ENCODE data around the gene IRX4.
A peak's percentile ranks its signal among the peaks of the same experiment; 100 is the strongest.
"Not testable (repeated sequence)": the region's sequence is repeated elsewhere in the genome, so short reads cannot be mapped to it uniquely, and the experiment has no call there.

Gene IRX4

DNA sequence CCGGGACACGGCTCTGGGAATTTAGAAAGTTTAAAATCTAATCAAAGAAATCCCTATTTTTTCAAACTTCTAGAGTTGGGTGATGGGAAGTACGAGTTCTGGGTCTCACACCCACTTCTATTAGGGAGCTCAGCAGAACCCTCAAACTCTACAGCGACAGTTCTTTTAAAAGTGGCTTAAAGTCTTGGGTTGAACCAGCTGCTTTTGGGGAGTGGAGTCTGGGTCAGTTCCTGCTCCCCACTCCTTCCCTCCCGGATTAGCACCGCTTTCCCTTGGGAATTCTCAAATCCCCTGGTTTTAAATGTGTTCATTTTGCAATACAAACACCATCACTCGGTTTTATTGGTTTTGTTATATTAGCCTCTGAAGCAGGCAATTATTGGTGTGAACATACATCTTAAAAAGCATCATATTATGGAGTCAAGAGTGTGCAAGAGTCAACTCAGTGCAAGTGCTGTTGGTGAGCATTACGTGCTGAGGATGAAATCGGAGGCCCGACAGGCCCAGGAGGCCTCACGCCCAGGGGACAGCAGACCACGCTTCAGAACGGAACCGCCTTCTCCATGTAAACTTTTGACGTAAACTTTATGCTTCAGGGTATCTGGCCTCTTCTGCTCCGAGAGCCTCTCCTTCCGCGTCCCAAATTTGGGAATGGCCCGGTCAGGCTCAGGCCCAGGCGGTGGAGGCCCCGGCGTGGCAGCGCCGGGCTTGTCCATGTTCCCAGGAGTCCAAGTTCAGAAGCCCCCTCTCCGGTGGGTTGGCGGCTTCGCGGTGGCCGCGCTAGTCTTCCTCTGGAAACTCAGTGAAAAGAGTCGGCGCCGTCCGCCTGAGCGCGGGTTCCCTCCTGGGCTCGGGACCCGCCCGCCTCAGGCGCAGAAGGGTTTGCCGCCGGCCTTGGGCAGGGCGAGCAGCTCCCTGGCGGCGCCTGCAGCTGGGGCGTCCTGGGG is 5.3 kb downstream of the IRX4 start:
- no peak for ATAC-seq
- DNase-seq = no peak

DNA sequence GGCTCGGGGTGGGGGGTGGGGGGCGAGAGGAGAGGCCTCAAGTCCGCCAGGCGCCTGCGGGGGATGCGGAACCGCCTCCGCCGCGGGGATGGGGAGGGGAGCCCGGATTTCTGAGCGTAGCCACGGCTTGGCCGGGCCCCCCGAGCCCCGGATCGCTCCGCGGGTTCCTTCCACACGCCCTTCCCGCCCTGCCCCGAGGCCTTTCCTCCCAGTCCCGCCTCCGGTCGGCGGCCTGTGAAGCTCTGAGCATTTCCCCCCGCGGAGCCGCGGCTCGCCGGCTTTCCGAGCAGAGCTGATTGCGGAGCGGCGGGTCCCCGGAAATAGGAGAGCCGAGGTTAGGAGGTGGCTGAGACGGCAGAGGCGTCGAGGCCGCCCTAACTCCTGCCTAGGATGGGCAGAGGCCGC is 6.1 kb downstream of the IRX4 start:
- ATAC-seq (no peak), DNase-seq (no peak)

DNA sequence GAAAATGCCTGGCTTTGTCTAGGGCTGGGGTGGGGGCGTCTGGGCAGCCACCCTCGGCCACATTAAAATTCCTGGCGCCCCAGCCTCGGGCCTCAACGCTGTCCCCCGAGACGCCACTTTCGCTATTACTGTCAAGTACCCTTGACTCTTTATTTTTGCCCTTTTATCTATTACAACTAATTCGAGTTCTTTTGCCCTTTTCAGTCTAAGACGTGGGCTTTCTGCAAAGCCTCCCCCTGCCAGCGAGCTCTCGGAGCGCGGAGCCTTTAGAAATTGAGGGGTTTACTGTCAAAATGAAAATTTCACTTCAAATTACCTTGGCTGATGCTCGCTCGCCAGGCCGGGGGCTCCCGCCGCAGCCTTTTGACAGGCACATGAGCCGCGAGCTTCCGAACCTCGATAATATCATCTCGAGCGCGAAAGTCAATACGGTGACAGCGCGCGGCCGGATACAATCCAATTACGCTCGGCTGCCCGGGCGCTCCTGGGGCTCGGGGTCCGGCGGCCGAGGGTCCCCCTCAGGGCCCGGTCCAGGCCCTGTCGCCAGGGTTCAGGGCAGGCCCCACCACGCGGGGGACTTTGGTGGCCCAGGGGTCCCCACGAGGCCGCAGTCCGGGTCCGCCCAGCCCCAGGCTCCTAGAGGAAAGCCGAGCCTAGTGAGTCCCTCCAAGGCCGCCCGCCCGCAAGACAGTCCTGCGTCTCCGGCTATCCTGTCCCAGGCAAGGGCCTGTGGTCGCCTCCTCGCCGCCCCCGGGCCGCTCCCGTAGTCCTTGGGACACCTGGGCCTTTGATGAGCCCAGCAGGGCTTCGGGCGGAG is 6.7 kb downstream of the IRX4 start:
- DNase-seq = no peak
- no peak for ATAC-seq

DNA sequence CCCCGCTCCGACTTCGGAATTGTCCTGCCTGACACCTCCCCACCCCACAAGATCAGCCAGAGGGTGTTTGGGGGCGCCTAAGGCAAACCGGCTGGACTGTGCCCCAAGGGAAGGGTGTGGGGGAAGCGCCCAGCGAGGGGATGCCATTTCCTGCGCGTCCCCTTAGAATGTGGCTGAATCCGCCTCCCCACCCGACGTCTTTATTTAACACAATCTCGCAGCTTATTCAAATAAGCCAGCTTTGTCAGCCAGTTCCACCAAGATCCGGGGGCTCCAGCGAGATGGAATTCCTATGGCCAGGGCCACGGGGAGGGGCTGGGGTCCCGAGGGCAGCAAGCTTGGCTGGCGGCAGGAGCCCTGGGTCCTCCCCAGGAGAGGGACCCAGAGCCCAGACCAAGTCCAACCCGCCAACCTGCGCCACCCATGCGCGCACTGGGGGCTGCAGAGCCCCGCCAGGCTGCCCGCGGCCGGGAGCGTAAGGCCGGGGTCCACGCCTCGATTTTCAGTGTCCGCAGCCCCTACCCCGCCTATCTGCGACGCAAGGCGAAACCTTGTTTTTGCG is 7.4 kb downstream of the IRX4 start:
- ATAC-seq (no peak), DNase-seq (no peak)

DNA sequence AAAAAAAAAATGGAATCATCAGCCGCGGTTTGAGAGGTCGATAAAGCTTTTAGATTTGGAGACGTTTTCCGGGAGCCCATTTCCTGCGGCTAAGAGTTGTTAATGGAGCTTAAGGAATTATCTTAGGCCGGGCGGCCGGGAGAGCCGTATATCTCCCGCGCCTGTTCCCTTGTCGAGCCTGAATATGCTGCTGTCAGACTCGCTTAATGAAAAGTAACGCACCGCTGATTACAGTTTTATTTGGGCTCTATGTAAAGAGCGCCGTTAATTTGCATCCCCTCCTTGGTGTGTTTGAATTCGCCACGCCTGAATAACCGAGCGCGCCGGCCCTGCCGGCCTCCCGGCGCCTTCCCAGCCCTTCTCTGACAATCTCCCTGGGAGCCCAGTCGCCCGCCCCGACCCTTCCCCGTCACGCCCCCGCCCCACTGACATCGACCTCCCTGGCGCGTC is 7.9 kb downstream of the IRX4 start:
- ATAC-seq (no peak), DNase-seq (no peak)

DNA sequence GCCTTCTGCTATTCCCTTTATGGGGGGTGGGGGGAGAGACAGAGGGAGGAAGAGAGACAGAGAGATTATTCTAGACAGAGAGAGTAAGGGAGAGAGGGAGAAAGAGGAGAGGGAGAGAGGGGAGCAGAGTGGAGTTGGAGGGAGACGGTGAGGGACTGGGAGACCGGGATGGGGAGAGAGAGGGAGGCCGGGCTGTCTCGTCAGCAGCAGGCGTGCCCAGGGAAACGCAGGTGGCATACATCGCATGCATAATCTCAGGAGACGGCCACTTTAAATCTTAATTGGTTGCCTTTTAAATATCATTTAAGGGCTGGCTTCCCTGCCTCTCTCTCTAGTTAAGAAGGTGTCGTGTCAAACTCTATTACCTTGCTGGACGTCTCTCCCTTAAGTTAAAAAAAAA is 8.4 kb downstream of the IRX4 start:
- ATAC-seq (no peak), DNase-seq (no peak)

DNA sequence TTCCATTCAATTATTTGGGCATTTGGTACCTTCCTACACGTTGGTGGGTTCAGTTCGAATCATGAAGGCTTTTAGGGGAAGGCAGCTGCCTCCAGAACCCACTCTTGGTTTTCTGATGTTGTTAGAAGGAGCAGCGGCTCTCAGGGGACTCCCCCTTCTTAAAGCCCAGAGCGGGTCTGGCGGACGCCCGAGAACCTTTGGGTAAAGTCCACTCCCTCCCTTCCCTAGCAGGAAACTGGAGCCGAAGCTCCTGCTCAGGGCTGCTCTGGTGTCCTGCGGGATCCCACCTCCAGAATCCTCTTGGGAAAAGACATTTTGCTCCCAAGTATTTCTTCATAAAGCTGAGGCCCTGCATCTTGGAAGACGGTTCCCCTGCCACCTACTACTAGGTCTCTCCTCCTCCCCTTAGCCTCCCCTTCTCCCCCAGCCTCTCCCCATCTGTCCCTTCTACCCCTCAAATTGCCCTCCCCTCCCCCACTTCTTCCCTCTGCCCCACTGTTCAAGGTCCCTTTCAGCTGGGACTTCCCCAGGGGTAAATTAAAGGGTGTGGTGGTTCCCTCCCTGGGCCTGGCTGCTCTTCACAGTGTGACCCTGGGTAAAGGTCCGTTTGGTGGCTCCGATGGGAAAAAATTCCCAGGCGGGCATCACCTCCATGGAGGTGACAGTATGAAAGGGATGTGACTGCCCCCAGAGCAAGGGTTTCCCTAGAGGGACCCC is 9.3 kb downstream of the IRX4 start:
- ATAC-seq (no peak), DNase-seq (no peak)

DNA sequence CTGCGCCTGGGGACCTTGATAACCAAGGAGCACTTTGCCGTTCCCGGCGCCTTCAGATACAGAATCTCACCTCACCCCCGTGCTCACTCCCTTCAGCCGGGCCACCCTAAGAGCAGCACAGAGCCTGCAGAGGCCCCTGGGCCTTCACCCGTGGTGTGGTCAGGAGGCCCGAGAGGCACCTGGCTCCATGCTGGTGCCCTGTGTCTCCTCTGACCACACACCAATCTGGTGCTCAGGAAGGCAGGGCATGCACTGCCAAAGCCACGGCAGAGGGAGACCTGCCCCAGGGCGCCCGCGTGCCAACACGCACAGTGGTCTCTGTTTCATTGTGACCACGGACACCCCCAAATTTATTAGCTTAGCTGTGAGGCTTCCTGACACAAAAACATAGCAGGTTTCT is 11.3 kb downstream of the IRX4 start:
- DNase-seq (no peak), ATAC-seq (peak; percentile 11)

DNA sequence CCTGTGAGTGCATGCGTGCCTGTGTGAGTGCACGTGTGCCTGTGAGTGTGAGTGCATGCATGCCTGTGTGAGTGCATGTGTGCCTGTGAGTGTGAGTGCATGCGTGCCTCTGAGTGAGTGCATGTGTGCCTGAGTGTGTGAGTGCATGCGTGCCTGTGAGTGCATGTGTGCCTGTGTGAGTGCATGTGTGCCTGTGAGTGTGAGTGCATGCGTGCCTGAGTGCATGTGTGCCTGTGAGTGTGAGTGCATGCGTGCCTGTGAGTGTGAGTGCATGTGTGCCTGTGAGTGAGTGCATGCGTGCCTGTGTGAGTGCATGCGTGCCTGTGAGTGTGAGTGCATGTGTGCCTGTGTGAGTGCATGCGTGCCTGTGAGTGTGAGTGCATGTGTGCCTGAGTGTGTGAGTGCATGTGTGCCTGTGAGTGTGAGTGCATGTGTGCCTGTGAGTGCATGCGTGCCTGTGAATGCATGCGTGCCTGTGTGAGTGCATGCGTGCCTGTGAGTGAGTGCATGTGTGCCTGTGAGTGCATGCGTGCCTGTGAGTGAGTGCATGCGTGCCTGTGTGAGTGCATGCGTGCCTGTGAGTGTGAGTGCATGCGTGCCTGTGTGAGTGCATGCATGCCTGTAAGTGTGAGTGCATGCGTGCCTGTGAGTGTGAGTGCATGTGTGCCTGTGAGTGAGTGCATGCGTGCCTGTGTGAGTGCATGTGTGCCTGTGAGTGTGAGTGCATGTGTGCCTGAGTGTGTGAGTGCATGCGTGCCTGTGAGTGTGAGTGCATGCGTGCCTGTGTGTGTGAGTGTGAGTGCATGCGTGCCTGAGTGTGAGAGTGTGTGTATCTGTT is 12.1 kb downstream of the IRX4 start:
- not testable (repeated sequence) for ATAC-seq, DNase-seq

DNA sequence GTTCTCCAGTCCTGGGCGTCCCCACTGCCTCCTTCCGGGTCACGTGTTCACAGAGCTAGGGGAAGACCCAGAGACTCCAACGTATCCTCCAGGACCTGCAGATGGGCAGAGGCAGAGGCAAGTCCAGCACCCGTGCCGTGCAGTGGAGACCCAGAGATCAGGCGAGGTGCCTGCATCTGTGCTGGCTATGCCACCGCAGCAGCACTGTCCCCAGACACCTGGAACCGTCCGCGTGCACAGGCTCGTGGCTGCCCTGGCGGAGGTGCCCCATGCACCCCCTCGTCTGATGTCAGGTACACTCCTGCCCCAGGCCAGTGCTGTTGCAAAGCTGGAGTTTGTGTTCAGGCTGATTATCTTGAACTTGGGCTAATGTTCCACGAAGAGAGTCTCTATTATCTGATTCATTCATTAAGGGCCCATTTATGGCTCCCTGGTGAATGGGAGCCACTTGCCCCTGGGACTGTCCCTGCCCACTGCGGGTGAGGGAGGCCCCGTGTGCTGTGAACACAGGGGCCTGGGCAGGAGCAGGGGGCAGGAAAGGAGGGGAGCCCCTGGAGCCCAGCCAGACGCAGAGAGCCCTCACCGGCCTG is 13.7 kb downstream of the IRX4 start:
- ATAC-seq (no peak), DNase-seq (no peak)

DNA sequence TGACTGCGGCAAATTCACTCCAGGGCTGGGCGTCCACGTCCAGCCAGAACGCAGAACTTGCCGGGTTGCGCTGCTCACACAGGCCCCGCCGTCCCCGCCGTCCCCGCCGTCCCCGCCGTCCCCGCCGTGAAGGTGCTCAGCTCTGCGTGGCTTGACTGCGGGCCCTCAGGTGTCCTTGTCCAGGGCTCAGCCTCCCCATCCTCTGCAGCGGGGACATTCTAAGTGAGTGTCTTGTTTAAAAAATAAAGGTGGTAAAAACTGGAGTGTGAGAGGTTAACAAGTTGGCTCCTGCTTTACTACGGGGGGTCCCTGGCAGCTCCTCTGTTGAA is 14.9 kb downstream of the IRX4 start:
- DNase-seq (no peak), ATAC-seq (no peak)

DNA sequence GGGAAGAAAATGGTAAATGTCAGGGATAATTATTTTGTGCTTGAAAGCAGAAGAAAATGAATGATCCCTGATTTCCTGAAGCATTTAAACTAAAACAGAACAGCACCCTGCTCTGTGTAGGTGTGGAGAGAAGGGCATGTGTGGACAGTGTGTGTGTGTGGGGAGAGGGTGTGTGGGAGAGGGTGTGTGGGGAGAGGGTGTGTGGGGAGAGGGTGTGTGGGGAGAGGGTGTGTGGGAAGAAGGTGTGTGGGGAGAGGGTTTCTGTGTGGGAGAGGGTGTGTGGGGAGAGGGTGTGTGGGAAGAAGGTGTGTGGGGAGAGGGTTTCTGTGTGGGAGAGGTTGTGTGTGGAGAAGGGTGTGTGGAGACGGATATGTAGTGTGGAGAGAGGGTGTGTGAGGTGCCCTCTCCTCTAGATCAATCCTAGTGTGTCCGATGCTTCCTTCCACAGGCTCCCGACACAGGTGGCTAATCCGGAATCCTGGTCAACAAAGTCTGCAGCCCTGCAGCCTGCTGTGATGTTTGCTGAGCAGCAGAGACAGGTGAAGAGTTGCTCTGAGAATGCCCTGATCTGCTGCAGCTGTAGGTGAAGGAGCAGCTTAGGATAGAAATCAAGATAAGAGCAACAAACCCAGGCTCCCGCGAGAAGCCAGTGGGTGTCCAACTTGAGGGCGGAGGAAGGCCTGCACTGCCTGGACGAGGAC is 15.5 kb downstream of the IRX4 start:
- DNase-seq = no peak
- ATAC-seq = no peak

DNA sequence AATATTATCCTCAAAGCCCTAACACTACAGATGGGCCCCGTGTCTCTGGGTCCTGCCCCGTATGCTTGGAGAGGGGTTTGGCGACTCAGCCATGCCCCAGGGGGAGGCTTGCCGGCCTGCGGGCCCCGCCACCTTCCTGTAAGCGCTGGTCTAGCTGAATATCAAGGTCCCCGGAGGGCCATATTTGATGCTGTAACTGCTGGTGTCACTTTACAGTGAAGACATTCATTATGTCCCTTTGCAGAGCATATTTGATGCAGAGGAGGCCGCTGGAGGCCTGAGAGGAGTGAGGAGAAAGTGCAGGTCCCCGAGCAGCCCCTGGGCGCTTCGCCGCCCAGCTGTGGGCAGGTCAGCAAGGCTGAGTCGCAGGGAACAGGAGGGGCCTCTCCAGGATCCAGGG is 16.8 kb downstream of the IRX4 start:
- DNase-seq (no peak), ATAC-seq (no peak)

DNA sequence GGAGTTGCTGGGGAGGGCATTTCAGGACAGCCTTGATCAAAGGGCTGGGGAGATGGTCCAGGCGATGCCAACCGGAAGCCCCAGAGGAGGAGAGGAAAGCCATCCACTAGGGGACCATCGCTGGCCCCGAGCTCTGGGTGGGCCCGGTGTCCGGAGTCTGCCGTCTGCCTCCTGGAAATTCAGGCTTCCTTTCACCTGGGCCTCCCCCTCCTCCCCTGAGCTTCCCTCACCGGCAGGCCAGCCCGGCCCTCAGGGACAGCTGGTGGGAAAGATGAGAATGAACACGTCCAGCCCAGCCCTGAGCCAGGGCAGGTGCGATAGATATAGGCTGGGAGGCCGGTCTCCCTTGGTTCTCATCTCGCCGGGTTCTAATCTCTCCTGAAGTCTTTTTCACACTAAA is 17.2 kb downstream of the IRX4 start:
- no peak for ATAC-seq
- DNase-seq = no peak

DNA sequence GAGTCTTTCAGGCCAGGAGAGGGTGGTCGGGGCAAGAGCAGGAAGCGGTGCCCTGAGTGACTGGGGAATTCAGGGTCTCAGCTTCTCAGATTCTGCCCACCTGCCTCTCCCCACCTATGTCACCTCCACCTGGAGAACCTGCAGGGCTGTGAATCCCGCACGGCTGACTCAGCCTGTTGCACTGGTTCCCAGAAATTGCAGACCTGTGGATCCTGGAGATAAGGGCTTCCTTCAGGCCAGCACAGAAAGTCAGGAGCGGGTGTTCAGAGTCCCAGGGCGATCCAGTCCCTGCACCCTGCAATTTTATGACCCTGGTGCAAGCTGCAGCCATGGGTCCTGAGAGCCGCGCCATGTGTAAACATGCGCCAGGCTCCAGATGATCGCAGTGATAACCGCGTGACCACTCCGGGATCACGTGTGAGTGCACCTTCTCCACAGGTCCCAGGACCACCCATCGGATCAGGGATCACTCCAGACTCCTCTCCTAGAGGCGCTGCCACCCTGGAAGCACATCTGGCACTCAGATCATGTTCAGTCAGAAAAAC is 17.8 kb downstream of the IRX4 start:
- no peak for ATAC-seq
- DNase-seq = no peak

DNA sequence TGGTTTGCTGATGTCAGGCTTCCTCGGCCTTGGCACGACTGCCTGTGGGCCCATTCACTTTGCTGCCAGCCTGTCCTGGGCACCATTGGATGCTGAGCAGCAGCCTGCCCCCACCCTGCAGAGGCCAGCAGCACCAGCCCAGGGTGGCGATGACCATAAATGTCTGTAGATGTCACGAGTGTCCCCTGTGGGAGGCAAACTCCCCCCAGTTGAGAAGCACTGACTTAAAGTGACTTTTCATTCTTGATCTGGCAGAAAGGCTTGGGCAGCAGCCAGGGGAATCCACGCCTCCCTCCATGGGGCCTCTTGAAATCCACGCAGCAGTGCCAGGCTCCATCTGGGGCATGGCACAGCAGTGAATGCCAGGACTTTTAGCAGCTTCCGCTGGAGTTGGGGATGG is 21.8 kb downstream of the IRX4 start:
- ATAC-seq (no peak), DNase-seq (no peak)

DNA sequence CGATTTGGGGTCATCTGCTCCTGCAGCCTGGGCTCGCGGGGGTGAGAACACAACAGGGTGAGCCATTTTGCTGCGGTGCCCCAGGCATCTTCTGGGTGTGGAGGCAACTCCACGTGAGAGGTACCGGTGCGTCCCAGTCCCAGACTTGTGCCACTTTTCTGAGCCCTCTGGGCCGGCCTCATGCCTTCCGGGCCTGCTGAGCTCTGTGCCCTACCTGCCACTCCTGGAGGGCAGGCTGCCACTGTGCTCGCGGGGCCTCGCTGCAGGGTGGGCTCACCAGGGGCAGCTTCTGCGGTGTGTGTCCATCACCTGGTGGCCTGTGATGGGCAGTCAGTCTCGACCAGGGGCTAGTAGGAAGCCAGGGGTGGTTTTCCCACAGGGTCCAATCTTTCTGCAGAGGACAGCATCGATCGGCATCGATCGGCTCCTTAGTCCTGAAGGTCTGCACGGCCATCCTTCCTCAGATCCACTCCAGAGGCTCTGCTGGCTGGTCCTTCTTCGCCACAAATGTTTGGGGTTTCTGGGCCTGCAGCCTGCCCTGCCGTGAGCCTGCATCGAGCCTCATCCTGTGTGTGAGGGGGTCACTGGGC is 22.6 kb downstream of the IRX4 start:
- no peak for ATAC-seq

DNA sequence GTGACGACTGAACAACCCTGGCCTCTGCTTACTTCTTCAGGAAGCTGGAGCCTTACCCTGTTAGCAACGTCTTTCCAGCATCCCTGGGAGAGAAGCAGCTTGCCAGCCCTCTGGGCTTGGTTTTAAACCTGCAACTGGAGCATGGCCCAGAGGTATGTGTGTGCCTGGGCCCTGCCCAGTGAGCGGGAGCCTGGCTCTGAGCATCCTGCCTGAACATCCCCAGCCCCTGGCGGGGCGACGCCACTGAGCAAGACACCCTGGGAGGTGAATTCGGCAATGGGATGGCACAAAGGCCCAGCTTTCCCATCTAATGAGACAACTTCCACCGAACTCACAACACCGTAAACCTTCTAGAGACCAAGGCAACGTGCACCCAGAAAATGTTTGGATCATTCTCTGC is 23.6 kb downstream of the IRX4 start:
- no peak for ATAC-seq
- DNase-seq = no peak

More for the DNA sequence above, 22.6 kb downstream of the IRX4 start:
- no peak for DNase-seq

DNA sequence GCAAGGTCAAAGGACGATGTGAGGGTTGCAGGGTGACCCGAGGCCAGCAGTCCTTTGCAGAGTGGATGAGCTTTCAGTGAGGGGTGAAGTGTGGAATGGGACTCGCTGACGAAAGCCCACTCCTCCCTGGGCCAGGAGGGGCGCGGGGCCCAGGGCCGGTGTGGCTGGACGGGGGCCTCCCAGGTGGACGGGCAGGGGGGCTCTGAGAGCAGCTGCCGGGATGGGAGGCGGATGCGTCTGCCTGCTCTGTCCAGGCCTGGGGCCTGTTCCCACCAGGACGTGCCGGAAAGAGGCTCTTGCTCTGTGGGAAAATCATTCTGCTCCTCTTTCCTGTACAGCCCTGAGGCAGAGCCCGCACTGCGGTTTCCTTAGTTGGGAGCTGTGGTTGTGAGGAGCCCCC is 24.3 kb downstream of the IRX4 start:
- DNase-seq (no peak), ATAC-seq (no peak)

DNA sequence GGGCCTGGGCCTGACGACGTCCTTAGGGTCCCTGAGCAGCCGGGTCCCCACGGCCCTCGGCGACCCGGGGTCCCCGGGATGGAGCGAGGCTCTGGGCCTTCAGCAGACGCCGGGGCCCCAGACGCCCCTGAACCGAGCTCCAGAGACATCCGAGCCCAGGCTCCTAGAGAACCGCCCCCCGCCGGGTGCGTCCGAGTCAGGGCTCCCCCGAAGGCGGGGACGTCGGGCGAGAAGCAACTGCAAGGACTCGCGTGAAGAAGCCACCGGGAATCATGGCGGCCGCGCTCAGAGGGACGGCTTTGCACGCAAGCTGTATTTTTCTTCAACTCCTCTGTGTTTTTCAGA is 25.5 kb downstream of the IRX4 start:
- ATAC-seq = no peak

More for the DNA sequence above, 25.5 kb downstream of the IRX4 start:
- DNase-seq = no peak
